GM12878 (cell line): ENCODE data around the gene CMTM5. TPM values are rescaled to one million over a fixed set of nuclear protein-coding genes. Genes with fewer than 3 reads are reported as not detected.

ENCODE experiments used
- ATAC-seq: fragments of 200-7000 bp; cut with Tn5 transposase; 3 replicates; pipeline ENCODE4 v1.9.1; 2020; ENCODE audit warnings: mild to moderate bottlenecking, moderate library complexity
- BruUV-seq: library from RNA; stranded (reverse); fragments of 400-500 nt; replicated peaks from 2 replicates; lab custom pipeline; 2021; lab: Mats Ljungman, UMichigan
- CTCF ChIA-PET: fragments of 300-600 bp; sonication (Branson Sonifier 250); formaldehyde crosslinking; extraction: SDS; loops from one replicate; lab custom pipeline; 2021; ENCODE audit warnings: inconsistent platforms; lab: Yijun Ruan, JAX
- POLR2A ChIA-PET: fragments of 350-600 bp; formaldehyde crosslinking; extraction: SDS; loops from one replicate; lab custom pipeline; 2021; ENCODE audit warnings: inconsistent platforms; lab: Charles Lee
- RAD21 ChIA-PET: fragments of 300-600 bp; sonication (Branson Sonifier 250); formaldehyde crosslinking; loops from one replicate; lab custom pipeline; 2023; ENCODE audit warnings: antibody characterized with exemption; ENCODE audit not compliant: unreplicated experiment; lab: Charles Lee
- SMC1A ChIA-PET: fragments of 300-600 bp; sonication (Branson Sonifier 250); formaldehyde crosslinking; loops from one replicate; lab custom pipeline; 2023; ENCODE audit not compliant: unreplicated experiment, uncharacterized antibody; lab: Charles Lee
- DNase-seq: peaks from one replicate; pipeline ENCODE4 v3.0.0-alpha.2; 2011; ENCODE audit warnings: low read depth, low spot score
- FAIRE-seq: peaks from 3 replicates; lab custom pipeline; 2011; peaks lifted over from hg19 to GRCh38; lab: Jason Lieb, UNC
- H2AFZ ChIP-seq: 2 replicates; pipeline ENCODE4 v1.6.0; 2011; ENCODE audit warnings: low read depth, low read length, control low read depth; ENCODE audit not compliant: control insufficient read depth
- H3K27ac ChIP-seq: 2 replicates; pipeline ENCODE4 v1.5.1; 2011; ENCODE audit warnings: control low read depth; ENCODE audit not compliant: control insufficient read depth, insufficient read depth
- H3K27me3 ChIP-seq, 2 experiments: replicated peaks in 1 of 2; 2 replicates each; pipeline versions ENCODE4 v1.6.0 to v1.6.1; 2011; ENCODE audit warnings: low read length in 1 of 2; ENCODE audit not compliant: control insufficient read depth in 2 of 2, insufficient read depth in 2 of 2
- H3K36me3 ChIP-seq, 2 experiments: 2 replicates each; pipeline ENCODE4 v1.5.1; 2011; ENCODE audit warnings: low read length in 1 of 2; ENCODE audit not compliant: control insufficient read depth in 2 of 2, insufficient read depth in 2 of 2
- H3K4me1 ChIP-seq: 2 replicates; pipeline ENCODE4 v1.6.1; 2011; ENCODE audit warnings: mild to moderate bottlenecking, low read length, moderate library complexity, mixed read lengths; ENCODE audit not compliant: control insufficient read depth, insufficient read depth
- H3K4me2 ChIP-seq: 2 replicates; pipeline ENCODE4 v1.6.0; 2011; ENCODE audit warnings: control low read depth; ENCODE audit not compliant: control insufficient read depth, insufficient read depth
- H3K4me3 ChIP-seq: fragments of 200-600 bp; sonication (generic); 2 replicates; pipeline ENCODE4 v1.5.1; 2016
- H3K79me2 ChIP-seq: 2 replicates; pipeline ENCODE4 v1.6.0; 2011; ENCODE audit warnings: low read length; ENCODE audit not compliant: control insufficient read depth, insufficient read depth
- H3K9ac ChIP-seq: 2 replicates; pipeline ENCODE4 v1.8.0; 2011; ENCODE audit warnings: low read length, control low read depth, mixed read lengths; ENCODE audit not compliant: control insufficient read depth, insufficient read depth
- H3K9me3 ChIP-seq: replicated peaks from 3 replicates; pipeline ENCODE4 v1.5.1; 2011; ENCODE audit warnings: mild to moderate bottlenecking, low read length; ENCODE audit not compliant: control insufficient read depth, insufficient read depth
- H4K20me1 ChIP-seq: 2 replicates; pipeline ENCODE4 v1.6.0; 2011; ENCODE audit not compliant: control insufficient read depth, insufficient read depth
- BCLAF1 ChIP-seq: fragments of 450-650 bp; IDR thresholded peaks from 2 replicates; pipeline ENCODE4 v1.6.1; 2017; ENCODE audit warnings: antibody characterized with exemption, mild to moderate bottlenecking, moderate library complexity
- BHLHE40 ChIP-seq, 2 experiments: fragments of 450-650 bp in 1 of 2; IDR thresholded peaks; 2 replicates each; pipeline ENCODE4 v1.6.1; 2011 to 2017; ENCODE audit warnings: low read depth in 2 of 2, borderline replicate concordance in 1 of 2, improper control_type of control experiment in 1 of 2, low read length in 1 of 2, mild to moderate bottlenecking in 1 of 2
- JUND ChIP-seq: IDR thresholded peaks from 2 replicates; pipeline ENCODE4 v1.6.1; 2012; ENCODE audit warnings: low read depth, mild to moderate bottlenecking, low read length, improper control_type of control experiment, moderate library complexity
- NFIC ChIP-seq: IDR thresholded peaks from 2 replicates; pipeline ENCODE4 v1.6.1; 2012; ENCODE audit warnings: low read depth, mild to moderate bottlenecking, inconsistent platforms, low read length, moderate library complexity
- NFYB ChIP-seq: IDR thresholded peaks from 2 replicates; pipeline ENCODE4 v1.6.1; 2011; ENCODE audit warnings: low read depth, mild to moderate bottlenecking, low read length, improper control_type of control experiment, moderate library complexity; ENCODE audit not compliant: insufficient read depth
- PAX5 ChIP-seq: IDR thresholded peaks from 2 replicates; pipeline ENCODE4 v1.6.1; 2011; ENCODE audit warnings: low read depth, low read length, borderline replicate concordance
- POLR2A ChIP-seq: IDR thresholded peaks from 2 replicates; pipeline ENCODE4 v1.6.1; 2011; ENCODE audit warnings: low read depth, mild to moderate bottlenecking, low read length
- SRF ChIP-seq, 2 experiments: IDR thresholded peaks; 2 replicates each; pipeline ENCODE4 v1.6.1; 2011; ENCODE audit warnings: low read depth in 2 of 2, low read length in 2 of 2, mild to moderate bottlenecking in 1 of 2, moderate library complexity in 1 of 2
- SUZ12 ChIP-seq: fragments of 200-600 bp; sonication (generic); IDR thresholded peaks from one replicate; pipeline ENCODE4 v1.6.1; 2018; ENCODE audit warnings: antibody characterized with exemption, mild to moderate bottlenecking; ENCODE audit not compliant: unreplicated experiment
- ZNF24 ChIP-seq: fragments of 450-650 bp; IDR thresholded peaks from 2 replicates; pipeline ENCODE4 v1.6.1; 2017; ENCODE audit warnings: antibody characterized with exemption, mild to moderate bottlenecking
- WGBS: methylation state at CpG from one replicate; pipeline ENCODE4 v1.1.6; 2016; ENCODE audit warnings: low lambda C conversion rate; ENCODE audit not compliant: insufficient replicate concordance, insufficient coverage; ENCODE audit errors: missing lambda C conversion rate; 5-methylcytosine and 5-hydroxymethylcytosine counted together
- in situ Hi-C: fragments of 300-500 bp; cut with MboI; formaldehyde crosslinking; loops from 9 replicates; pipeline ENCODE4 v1.14.3; 2018; ENCODE audit warnings: mixed read lengths
- intact Hi-C: fragments of 100-400 bp; cut with micrococcal nuclease; formaldehyde crosslinking; loops from one replicate; pipeline ENCODE4 v1.14.2; 2022; ENCODE audit not compliant: unreplicated experiment
- polyA plus RNA-seq, 11 experiments: library from polyadenylated mRNA; depleted of rRNA in 4 of 11; unstranded in 6 of 11; stranded (reverse) in 5 of 11; fragments of >200 nt; fragmentation: Nextera tagmentation in 4 of 11; fragmentation: Illumina TruSeq in 1 of 11; extraction: Ambion mirVana in 4 of 11; extraction: Trizol in 1 of 11; gene quantifications; 1 replicate in 1 of 11; 2 replicates in 10 of 11; pipeline versions ENCODE4 v1.2.1 to v1.2.3, GENCODE V29; 2011 to 2016; ENCODE audit warnings: inconsistent platforms in 2 of 11, missing spikeins in 2 of 11, low read depth in 1 of 11
- total RNA-seq, 4 experiments: library from RNA; depleted of rRNA in 3 of 4; stranded (reverse); fragments of >200 nt in 3 of 4; fragmentation: Illumina TruSeq in 1 of 4; extraction: Trizol in 1 of 4; gene quantifications; 2 replicates each; pipeline versions ENCODE4 v1.2.1 to v1.2.3, GENCODE V29; 2013 to 2021

Gene CMTM5
- total and polyA plus RNA-seq, 10 of the 15 experiments (the other 5 are each of a cell fraction or from before 2014, with no cell fraction given) = not detected

GRCh38 chr14:23380197-23380914 lies 3.5 kb downstream of the CMTM5 start (continued):
- no peak for TF ChIP-seq SRF (IDR thresholded peaks at IDR 0.05; ENCODE audit: low read depth in 2 of 2, low read length in 2 of 2)
- TF ChIP-seq ZNF24 = no peak
- TF ChIP-seq, all 136 proteins: peak for 0

- Histone ChIP-seq H4K20me1 (no peaks in the 10 kb centered on the region), H3K4me3 (no peak overlapping the region), H3K36me3 (no peaks in the 10 kb centered on the region), H3K9ac (no peak overlapping the region), H3K27me3 (no peaks in the 10 kb centered on the region; a peak in 1 of 4 replicates), H3K79me2 (no peaks in the 10 kb centered on the region), H3K27ac (no peak overlapping the region), H3K9me3 (no peaks in the 10 kb centered on the region), H2AFZ (no peak overlapping the region), H3K4me1 (no peaks in the 10 kb centered on the region), H3K4me2 (no peak overlapping the region)
- ChIA-PET RAD21 (interaction anchor here (1.0 to 1.6 kb wide), 5 partner anchors 52 to 312 kb away, joined by 3 to 9 read pairs (median 5); partner anchors contain the start of gene PABPN1), POLR2A (no interaction called here), SMC1A (interaction anchor here (0.6 to 2.1 kb wide), 6 partner anchors 54 to 1687 kb away, joined by 3 to 14 read pairs (median 6); no protein-coding TSS in a partner anchor), CTCF (interaction anchor here (0.9 to 5.7 kb wide), 12 partner anchors 10 to 312 kb away, joined by 3 to 52 read pairs (median 7); no protein-coding TSS in a partner anchor)
- no TSS peak for BruUV-seq
- no peak for TF ChIP-seq SUZ12
- TF ChIP-seq BHLHE40 (IDR thresholded peaks at IDR 0.05; ENCODE audit: borderline replicate concordance in 1 of 2, low read depth in 2 of 2, low read length in 1 of 2) = no peak
- no peak for TF ChIP-seq PAX5
- TF ChIP-seq JUND = no peak
- TF ChIP-seq POLR2A = no peak
- TF ChIP-seq NFYB = no peak
- no peak for TF ChIP-seq NFIC
- no peak for TF ChIP-seq BCLAF1
- in situ Hi-C loops (loop anchor here (5.0 kb wide), 1 partner anchor 119 kb away; no protein-coding TSS in a partner anchor), intact Hi-C loops (loop anchor here (1.0 to 2.0 kb wide), 3 partner anchors 53 to 260 kb away; no protein-coding TSS in a partner anchor)
- DNase-seq (no peak), FAIRE-seq (no peak), ATAC-seq (no peak)
- WGBS = 15% methylated on average over 4 of the region's 4 CpGs
These were observed 4.1 kb downstream of the CMTM5 start for GRCh38 chr14:23380976-23381375.
